Hair follicle dermal papilla cell (primary cell): ENCODE measurements around the gene CCND1. TPM values are rescaled to one million over a fixed set of nuclear protein-coding genes. Genes with fewer than 3 reads are reported as not detected.

Experiments used
- total RNA-seq: library from RNA; depleted of rRNA; stranded (reverse); fragments of >200 nt; gene quantifications from 2 replicates; pipeline ENCODE4 v1.2.3, GENCODE V29; 2012

CCND1 gene
- 179 and 332 TPM in 2 replicates for total RNA-seq

DNA sequence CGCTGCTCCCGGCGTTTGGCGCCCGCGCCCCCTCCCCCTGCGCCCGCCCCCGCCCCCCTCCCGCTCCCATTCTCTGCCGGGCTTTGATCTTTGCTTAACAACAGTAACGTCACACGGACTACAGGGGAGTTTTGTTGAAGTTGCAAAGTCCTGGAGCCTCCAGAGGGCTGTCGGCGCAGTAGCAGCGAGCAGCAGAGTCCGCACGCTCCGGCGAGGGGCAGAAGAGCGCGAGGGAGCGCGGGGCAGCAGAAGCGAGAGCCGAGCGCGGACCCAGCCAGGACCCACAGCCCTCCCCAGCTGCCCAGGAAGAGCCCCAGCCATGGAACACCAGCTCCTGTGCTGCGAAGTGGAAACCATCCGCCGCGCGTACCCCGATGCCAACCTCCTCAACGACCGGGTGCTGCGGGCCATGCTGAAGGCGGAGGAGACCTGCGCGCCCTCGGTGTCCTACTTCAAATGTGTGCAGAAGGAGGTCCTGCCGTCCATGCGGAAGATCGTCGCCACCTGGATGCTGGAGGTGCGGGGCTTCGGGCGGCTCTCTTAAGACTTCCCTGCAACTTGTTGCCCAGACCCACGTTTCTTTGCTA lies at the start of gene CCND1:
CCND1 (plus strand) TSS at position 162 of the 587 bp plus-strand sequence; CDS start at position 320, 158 bp downstream.

GRCh38 chr11:69674886-69675714 lies 34.1 kb downstream of the CCND1 start, which contains the start of gene LTO1:
LTO1 (minus strand) TSS chr11:69675353; CDS start chr11:69675239, 114 bp downstream.

Other genes with a start within 250 kb of the CCND1 start
- gene LINC01488, start 159.5 kb upstream of the CCND1 start, total RNA-seq = not detected in 2 replicates
- 17.5 and 24.5 TPM in 2 replicates for gene LTO1, start 34.2 kb downstream of the CCND1 start, total RNA-seq
- gene FGF19, start 62.9 kb downstream of the CCND1 start, total RNA-seq = not detected in 2 replicates
- gene FGF4, start 134.2 kb downstream of the CCND1 start, total RNA-seq = not detected in 2 replicates
- gene FGF3, start 178.3 kb downstream of the CCND1 start, total RNA-seq = not detected in 2 replicates